Measurements from ENCODE around the gene MAVS. TPM values are rescaled to one million over a fixed set of nuclear protein-coding genes. Genes with fewer than 3 reads are reported as not detected.

The MAVS gene
- total RNA-seq, 3 donors from 2014 or later: 23.3 to 32.3 (median 24.6) TPM

DNA sequence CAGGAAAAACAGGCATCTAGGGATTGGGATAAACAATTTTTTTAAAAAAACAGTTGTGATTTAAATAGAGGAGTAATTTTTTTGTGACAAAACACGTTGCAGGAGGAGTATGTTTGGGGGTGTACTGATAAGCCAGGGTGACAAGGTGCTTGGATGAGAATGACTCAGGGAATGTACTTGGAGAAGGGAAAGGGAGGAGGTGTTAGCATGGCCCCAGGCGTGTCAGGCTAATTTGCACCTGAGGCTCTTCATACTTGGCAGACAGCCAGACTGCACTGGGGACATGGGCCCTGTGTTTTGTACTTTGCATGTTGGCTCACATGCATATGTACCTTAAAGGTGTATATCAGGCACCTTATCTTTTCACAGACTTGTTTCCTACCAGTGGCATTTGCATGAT is 65.3 kb downstream of the MAVS start:
- Histone ChIP-seq H3K4me1 (no peaks in the 10 kb centered on the region), H3K27ac (no peak overlapping the region), H3K36me3 (no peaks in the 10 kb centered on the region), H3K9me3 (no peaks in the 10 kb centered on the region), H3K27me3 (no peaks in the 10 kb centered on the region), H3K4me3 (no peak overlapping the region)
- DNase-seq (ENCODE audit: low spot score in 2 of 2): no peak
- intact Hi-C loops (cut with DNase I; ENCODE audit: low total_unique reads): no loop called here
- TF ChIP-seq POLR2AphosphoS5 (IDR thresholded peaks at IDR 0.05) (no peak), POLR2A (IDR thresholded peaks at IDR 0.05) (no peak)
- TF ChIP-seq, protein P1, sequence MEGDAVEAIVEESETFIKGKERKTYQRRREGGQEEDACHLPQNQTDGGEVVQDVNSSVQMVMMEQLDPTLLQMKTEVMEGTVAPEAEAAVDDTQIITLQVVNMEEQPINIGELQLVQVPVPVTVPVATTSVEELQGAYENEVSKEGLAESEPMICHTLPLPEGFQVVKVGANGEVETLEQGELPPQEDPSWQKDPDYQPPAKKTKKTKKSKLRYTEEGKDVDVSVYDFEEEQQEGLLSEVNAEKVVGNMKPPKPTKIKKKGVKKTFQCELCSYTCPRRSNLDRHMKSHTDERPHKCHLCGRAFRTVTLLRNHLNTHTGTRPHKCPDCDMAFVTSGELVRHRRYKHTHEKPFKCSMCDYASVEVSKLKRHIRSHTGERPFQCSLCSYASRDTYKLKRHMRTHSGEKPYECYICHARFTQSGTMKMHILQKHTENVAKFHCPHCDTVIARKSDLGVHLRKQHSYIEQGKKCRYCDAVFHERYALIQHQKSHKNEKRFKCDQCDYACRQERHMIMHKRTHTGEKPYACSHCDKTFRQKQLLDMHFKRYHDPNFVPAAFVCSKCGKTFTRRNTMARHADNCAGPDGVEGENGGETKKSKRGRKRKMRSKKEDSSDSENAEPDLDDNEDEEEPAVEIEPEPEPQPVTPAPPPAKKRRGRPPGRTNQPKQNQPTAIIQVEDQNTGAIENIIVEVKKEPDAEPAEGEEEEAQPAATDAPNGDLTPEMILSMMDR (IDR thresholded peaks at IDR 0.05): no peak

DNA sequence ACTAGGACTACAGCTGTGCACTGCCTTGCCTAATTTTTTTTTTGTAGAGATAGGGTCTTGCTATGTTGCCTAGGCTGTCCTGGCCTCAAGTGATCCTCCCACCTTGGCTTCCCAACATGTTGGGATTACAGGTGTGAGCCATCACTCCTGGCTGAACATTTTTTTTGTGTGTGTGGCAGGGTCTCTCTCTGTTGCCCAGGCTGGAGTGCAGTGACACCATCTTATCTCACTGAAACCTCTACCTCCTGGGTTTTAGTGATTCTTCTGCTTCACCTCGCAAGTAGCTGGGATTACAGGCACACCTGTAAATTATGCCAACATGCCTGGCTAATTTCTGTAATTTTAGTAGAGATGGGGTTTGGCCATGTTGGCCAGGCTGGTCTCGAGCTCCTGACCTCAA is 67.8 kb downstream of the MAVS start:
- Histone ChIP-seq H3K27ac (no peak overlapping the region), H3K4me3 (no peak overlapping the region), H3K4me1 (no peaks in the 10 kb centered on the region), H3K9me3 (no peaks in the 10 kb centered on the region), H3K36me3 (no peaks in the 10 kb centered on the region), H3K27me3 (no peaks in the 10 kb centered on the region)
- TF ChIP-seq POLR2AphosphoS5 (IDR thresholded peaks at IDR 0.05) (no peak), POLR2A (IDR thresholded peaks at IDR 0.05) (no peak)
- no peak for DNase-seq (ENCODE audit: low spot score in 2 of 2)
- intact Hi-C loops (cut with DNase I; ENCODE audit: low total_unique reads): no loop called here

DNA sequence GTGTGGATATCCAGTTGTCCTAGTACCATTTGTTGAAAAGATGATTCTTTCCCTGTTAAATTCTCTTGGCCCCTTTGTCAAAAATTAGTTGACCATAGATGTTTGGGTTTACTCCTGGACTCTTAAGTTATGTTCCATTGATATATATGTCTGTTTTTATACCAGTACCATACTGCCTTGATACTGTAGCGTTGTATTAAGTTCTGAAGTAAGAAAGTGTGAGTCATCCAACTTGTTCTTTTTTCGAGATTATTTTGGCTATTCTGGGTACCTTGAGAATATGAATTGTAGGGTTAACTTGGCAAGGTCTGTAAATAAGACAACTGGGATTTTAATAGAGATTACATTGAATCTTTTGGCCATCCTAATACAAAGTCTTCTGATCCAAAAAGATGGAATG is 69.1 kb downstream of the MAVS start:
- Histone ChIP-seq H3K4me1 (no peaks in the 10 kb centered on the region), H3K4me3 (no peak overlapping the region), H3K9me3 (no peaks in the 10 kb centered on the region), H3K27ac (no peak overlapping the region), H3K36me3 (no peaks in the 10 kb centered on the region), H3K27me3 (no peaks in the 10 kb centered on the region)
- no peak for DNase-seq (ENCODE audit: low spot score in 2 of 2)
- no peak for TF ChIP-seq POLR2A (IDR thresholded peaks at IDR 0.05)
- TF ChIP-seq, protein P1 (IDR thresholded peaks at IDR 0.05): no peak
- TF ChIP-seq POLR2AphosphoS5 (IDR thresholded peaks at IDR 0.05): no peak
- intact Hi-C loops (cut with DNase I; ENCODE audit: low total_unique reads): no loop called here

GRCh38 chr20:3916364-3916763 is 69.7 kb downstream of the MAVS start:
- H3K36me3 ChIP-seq: no peaks in the 10 kb centered on the region
- H3K27me3 ChIP-seq: no peaks in the 10 kb centered on the region
- no peaks in the 10 kb centered on the region for H3K9me3 ChIP-seq
- intact Hi-C loops (cut with DNase I; ENCODE audit: low total_unique reads): no loop called here
- no peaks in the 10 kb centered on the region for H3K4me1 ChIP-seq
- H3K4me3 ChIP-seq: no peak overlapping the region
- TF ChIP-seq POLR2A (IDR thresholded peaks at IDR 0.05): no peak
- TF ChIP-seq, protein P1 (IDR thresholded peaks at IDR 0.05): no peak
- no peak for TF ChIP-seq POLR2AphosphoS5 (IDR thresholded peaks at IDR 0.05)
- no peak for DNase-seq (ENCODE audit: low spot score in 2 of 2)
- H3K27ac ChIP-seq: no peak overlapping the region

DNA sequence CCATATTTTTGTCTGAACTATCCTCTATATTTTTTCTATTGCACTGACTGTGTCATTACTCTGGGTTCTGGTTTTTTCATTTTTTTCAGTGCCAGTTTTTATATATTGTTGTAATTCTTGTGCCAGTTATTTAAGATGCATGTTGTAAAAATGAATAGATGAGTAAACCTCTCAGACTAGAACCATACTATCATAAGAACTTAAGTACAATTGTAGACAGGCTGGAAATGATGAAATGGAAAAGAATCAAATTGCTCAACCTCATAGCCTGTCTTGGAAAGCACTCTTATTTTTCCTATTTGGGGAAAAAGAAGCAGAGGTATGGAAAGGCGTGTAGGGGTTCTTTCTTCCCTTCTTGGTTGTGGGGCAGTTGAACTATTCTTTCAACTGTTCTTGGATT is 72.7 kb downstream of the MAVS start:
- H3K4me3 ChIP-seq: no peak overlapping the region
- no peak for TF ChIP-seq POLR2A (IDR thresholded peaks at IDR 0.05)
- TF ChIP-seq, protein P1 (IDR thresholded peaks at IDR 0.05): no peak
- no peak for TF ChIP-seq POLR2AphosphoS5 (IDR thresholded peaks at IDR 0.05)
- H3K27ac ChIP-seq: no peak overlapping the region
- H3K4me1 ChIP-seq: no peaks in the 10 kb centered on the region
- H3K36me3 ChIP-seq: no peaks in the 10 kb centered on the region
- DNase-seq (ENCODE audit: low spot score in 2 of 2): no peak
- no peaks in the 10 kb centered on the region for H3K9me3 ChIP-seq
- intact Hi-C loops (cut with DNase I; ENCODE audit: low total_unique reads): no loop called here
- no peaks in the 10 kb centered on the region for H3K27me3 ChIP-seq
